ENCODE data around the gene SLC17A7. TPM values are rescaled to one million over a fixed set of nuclear protein-coding genes. Genes with fewer than 3 reads are reported as not detected.

The SLC17A7 gene
- total RNA-seq, 1 experiment from 2014 or later, result 1.8 TPM

DNA sequence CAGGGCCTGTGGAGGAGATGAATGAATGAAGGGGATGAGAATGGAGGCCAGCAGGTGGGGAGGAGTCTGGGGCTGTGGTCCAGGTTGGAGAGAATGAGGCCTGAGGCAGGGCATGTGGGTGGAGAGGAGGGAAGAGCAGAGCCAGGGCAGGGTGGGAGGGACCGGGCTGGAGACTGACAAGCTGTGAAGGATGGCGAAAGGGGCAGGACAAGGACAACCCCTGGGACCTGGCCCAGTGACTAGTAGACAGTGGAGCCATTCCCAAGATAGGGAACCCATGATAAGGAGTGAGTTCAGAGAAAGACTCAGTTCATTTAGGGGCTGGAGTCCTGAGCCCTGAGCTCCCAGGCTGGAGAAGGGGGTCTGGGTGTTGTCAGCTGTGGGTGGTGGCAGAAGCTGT, 21.1 kb downstream of the SLC17A7 start:
- Histone ChIP-seq H3K9me2 (ENCODE audit: insufficient read depth) (no peaks in the 10 kb centered on the region), H3K27me3 (ENCODE audit: insufficient read depth, low read length) (peaks cover 20% of the 10 kb centered on the region; the same call in 1 of the 2 replicates), H2AFZ (ENCODE audit: low read depth, low read length, poor library complexity, severe bottlenecking) (no peak overlapping the region), H3K9me3 (ENCODE audit: control insufficient read depth in 1 of 2, insufficient read depth in 1 of 2, low read depth in 1 of 2, low read length in 2 of 2) (no peaks in the 10 kb centered on the region), H3K9ac (ENCODE audit: low read length) (no peak overlapping the region), H3K4me1 (ENCODE audit: control insufficient read depth in 1 of 2, insufficient read depth in 2 of 2, low read length in 2 of 2) (peaks cover 0 to 9% of the 10 kb centered on the region in 2 experiments; a peak in 2 of 4 replicates), H3K27ac (ENCODE audit: low read depth, low read length) (no peak overlapping the region), H3K79me2 (ENCODE audit: insufficient read depth, low read length) (no peaks in the 10 kb centered on the region), H3K4me2 (ENCODE audit: low read length) (no peak overlapping the region), H3K36me3 (ENCODE audit: control insufficient read depth in 1 of 2, insufficient read depth in 2 of 2, low read length in 2 of 2) (no peaks in the 10 kb centered on the region), H3K4me3 (replicated peaks in 1 of 2; ENCODE audit: low read depth in 1 of 2, low read length in 2 of 2) (no peak overlapping the region), H4K20me1 (ENCODE audit: insufficient read depth) (no peaks in the 10 kb centered on the region)
- intact Hi-C loops (cut with micrococcal nuclease), result no loop called here
- DNase-seq (ENCODE audit: low read depth, low spot score) (no peak), ATAC-seq (no peak)
- RAD21 ChIA-PET (ENCODE audit: low non-redundant PET in 1 of 2, low total read pairs in 2 of 2, uncharacterized antibody in 2 of 2, unreplicated experiment in 2 of 2), result no interaction called here
- CTCF ChIA-PET, result interaction anchor here (1.1 kb wide), 1 partner anchor 9 kb away, joined by 3 read pairs; no protein-coding TSS in a partner anchor
- BruUV-seq (replicated peaks), result no TSS peak
- TF ChIP-seq, protein P1, sequence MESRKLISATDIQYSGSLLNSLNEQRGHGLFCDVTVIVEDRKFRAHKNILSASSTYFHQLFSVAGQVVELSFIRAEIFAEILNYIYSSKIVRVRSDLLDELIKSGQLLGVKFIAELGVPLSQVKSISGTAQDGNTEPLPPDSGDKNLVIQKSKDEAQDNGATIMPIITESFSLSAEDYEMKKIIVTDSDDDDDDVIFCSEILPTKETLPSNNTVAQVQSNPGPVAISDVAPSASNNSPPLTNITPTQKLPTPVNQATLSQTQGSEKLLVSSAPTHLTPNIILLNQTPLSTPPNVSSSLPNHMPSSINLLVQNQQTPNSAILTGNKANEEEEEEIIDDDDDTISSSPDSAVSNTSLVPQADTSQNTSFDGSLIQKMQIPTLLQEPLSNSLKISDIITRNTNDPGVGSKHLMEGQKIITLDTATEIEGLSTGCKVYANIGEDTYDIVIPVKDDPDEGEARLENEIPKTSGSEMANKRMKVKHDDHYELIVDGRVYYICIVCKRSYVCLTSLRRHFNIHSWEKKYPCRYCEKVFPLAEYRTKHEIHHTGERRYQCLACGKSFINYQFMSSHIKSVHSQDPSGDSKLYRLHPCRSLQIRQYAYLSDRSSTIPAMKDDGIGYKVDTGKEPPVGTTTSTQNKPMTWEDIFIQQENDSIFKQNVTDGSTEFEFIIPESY (IDR thresholded peaks at IDR 0.05; ENCODE audit: extremely low read depth, insufficient replicate concordance, low read length), result no peak
- no peak for TF ChIP-seq ZNF274 (IDR thresholded peaks at IDR 0.05; ENCODE audit: low read depth, low read length)
- no peak for TF ChIP-seq ELF1 (IDR thresholded peaks at IDR 0.05; ENCODE audit: borderline replicate concordance, low read depth)
- TF ChIP-seq CEBPB (IDR thresholded peaks at IDR 0.05; ENCODE audit: low read depth), result no peak
- TF ChIP-seq, protein P2, sequence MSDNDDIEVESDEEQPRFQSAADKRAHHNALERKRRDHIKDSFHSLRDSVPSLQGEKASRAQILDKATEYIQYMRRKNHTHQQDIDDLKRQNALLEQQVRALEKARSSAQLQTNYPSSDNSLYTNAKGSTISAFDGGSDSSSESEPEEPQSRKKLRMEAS (IDR thresholded peaks at IDR 0.05), result no peak
- TF ChIP-seq SIN3A (IDR thresholded peaks at IDR 0.05; ENCODE audit: low read depth), result no peak
- no peak for TF ChIP-seq YY1 (IDR thresholded peaks at IDR 0.05; ENCODE audit: extremely low read depth, insufficient replicate concordance, low read depth, low read length)
- TF ChIP-seq JUND (IDR thresholded peaks at IDR 0.05), result no peak
- no peak for TF ChIP-seq ZFX (IDR thresholded peaks at IDR 0.05)
- TF ChIP-seq, protein P3, sequence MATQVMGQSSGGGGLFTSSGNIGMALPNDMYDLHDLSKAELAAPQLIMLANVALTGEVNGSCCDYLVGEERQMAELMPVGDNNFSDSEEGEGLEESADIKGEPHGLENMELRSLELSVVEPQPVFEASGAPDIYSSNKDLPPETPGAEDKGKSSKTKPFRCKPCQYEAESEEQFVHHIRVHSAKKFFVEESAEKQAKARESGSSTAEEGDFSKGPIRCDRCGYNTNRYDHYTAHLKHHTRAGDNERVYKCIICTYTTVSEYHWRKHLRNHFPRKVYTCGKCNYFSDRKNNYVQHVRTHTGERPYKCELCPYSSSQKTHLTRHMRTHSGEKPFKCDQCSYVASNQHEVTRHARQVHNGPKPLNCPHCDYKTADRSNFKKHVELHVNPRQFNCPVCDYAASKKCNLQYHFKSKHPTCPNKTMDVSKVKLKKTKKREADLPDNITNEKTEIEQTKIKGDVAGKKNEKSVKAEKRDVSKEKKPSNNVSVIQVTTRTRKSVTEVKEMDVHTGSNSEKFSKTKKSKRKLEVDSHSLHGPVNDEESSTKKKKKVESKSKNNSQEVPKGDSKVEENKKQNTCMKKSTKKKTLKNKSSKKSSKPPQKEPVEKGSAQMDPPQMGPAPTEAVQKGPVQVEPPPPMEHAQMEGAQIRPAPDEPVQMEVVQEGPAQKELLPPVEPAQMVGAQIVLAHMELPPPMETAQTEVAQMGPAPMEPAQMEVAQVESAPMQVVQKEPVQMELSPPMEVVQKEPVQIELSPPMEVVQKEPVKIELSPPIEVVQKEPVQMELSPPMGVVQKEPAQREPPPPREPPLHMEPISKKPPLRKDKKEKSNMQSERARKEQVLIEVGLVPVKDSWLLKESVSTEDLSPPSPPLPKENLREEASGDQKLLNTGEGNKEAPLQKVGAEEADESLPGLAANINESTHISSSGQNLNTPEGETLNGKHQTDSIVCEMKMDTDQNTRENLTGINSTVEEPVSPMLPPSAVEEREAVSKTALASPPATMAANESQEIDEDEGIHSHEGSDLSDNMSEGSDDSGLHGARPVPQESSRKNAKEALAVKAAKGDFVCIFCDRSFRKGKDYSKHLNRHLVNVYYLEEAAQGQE (IDR thresholded peaks at IDR 0.05; ENCODE audit: low read depth), result no peak
- no peak for TF ChIP-seq EGR1 (IDR thresholded peaks at IDR 0.05; ENCODE audit: low read depth)
- POLR2A ChIA-PET, result no interaction called here
